Lower leg skin (tissue), 4 donors: ENCODE measurements around the gene ABHD12. TPM values are rescaled to one million over a fixed set of nuclear protein-coding genes. Genes with fewer than 3 reads are reported as not detected.

ENCODE experiments used
- DNase-seq, 2 donors: peaks; one replicate each; pipeline ENCODE4 v3.0.0-alpha.2; 2019; ENCODE audit warnings: low spot score in 2 of 2
- H3K4me3 ChIP-seq: fragments of 200-600 bp; sonication (generic); 2 replicates; pipeline ENCODE4 v1.5.1; 2017; ENCODE audit warnings: mild to moderate bottlenecking, low read depth; ENCODE audit not compliant: poor library complexity, severe bottlenecking
- CTCF ChIP-seq, 3 donors: fragments of 450-650 bp; IDR thresholded peaks; one replicate each; pipeline ENCODE4 v1.5.1; 2016; ENCODE audit warnings: antibody characterized with exemption in 3 of 3, mild to moderate bottlenecking in 3 of 3, moderate library complexity in 2 of 3
- POLR2A ChIP-seq, 2 donors: fragments of 450-650 bp; IDR thresholded peaks; one replicate each; pipeline ENCODE4 v1.6.1; 2016 to 2017; ENCODE audit warnings: antibody characterized with exemption in 2 of 2, mild to moderate bottlenecking in 1 of 2, moderate library complexity in 1 of 2
- WGBS, 2 donors: methylation state at CpG; one replicate each; pipeline ENCODE4 v1.1.5; 2018; 5-methylcytosine and 5-hydroxymethylcytosine counted together
- intact Hi-C: fragments of 100-400 bp; cut with DNase I; formaldehyde crosslinking; loops from one replicate; pipeline ENCODE4 v1.15.0; 2023; ENCODE audit warnings: low total_unique reads
- total RNA-seq, 4 donors: library from RNA; depleted of rRNA; stranded (reverse); fragments of >200 nt; gene quantifications; one replicate each; pipeline ENCODE4 v1.1.0, GENCODE V29; 2016

ABHD12 gene
- total RNA-seq, 4 donors from 2014 or later = 51.7 to 121 (median 103) TPM

GRCh38 chr20:25355011-25355595 is 35.5 kb downstream of the ABHD12 start:
- H3K4me3 ChIP-seq = no peak overlapping the region
- DNase-seq = no peak
- TF ChIP-seq CTCF (IDR thresholded peaks at IDR 0.05) = no peak
- no peak for TF ChIP-seq POLR2A (IDR thresholded peaks at IDR 0.05)
- WGBS, 2 donors = 70 to 74% methylated on average over 3 of the region's 3 CpGs
- intact Hi-C loops = no loop called here

- H3K4me3 ChIP-seq = no peak overlapping the region
- 46 to 48% methylated on average over 15 of the region's 15 CpGs for WGBS, 2 donors
- DNase-seq = no peak
- TF ChIP-seq POLR2A (IDR thresholded peaks at IDR 0.05) = no peak
- TF ChIP-seq CTCF (IDR thresholded peaks at IDR 0.05) = no peak
- intact Hi-C loops = no loop called here
These were observed 36.6 kb downstream of the ABHD12 start for GRCh38 chr20:25353747-25354705.

GRCh38 chr20:25353353-25353746 is 37.3 kb downstream of the ABHD12 start:
- intact Hi-C loops = no loop called here
- WGBS, 2 donors = 31 to 48% methylated on average over 3 of the region's 3 CpGs
- TF ChIP-seq CTCF (IDR thresholded peaks at IDR 0.05) (no peak), POLR2A (IDR thresholded peaks at IDR 0.05) (no peak)
- no peak for DNase-seq
- no peak overlapping the region for H3K4me3 ChIP-seq

GRCh38 chr20:25352746-25353145 is 37.9 kb downstream of the ABHD12 start:
- no peak overlapping the region for H3K4me3 ChIP-seq
- intact Hi-C loops = no loop called here
- TF ChIP-seq CTCF (IDR thresholded peaks at IDR 0.05) (no peak), POLR2A (IDR thresholded peaks at IDR 0.05) (no peak)
- 55 to 69% methylated on average over 3 of the region's 3 CpGs for WGBS, 2 donors
- DNase-seq = no peak

GRCh38 chr20:25351024-25351360 is 39.6 kb downstream of the ABHD12 start:
- intact Hi-C loops = no loop called here
- H3K4me3 ChIP-seq = no peak overlapping the region
- no peak for DNase-seq
- TF ChIP-seq POLR2A (IDR thresholded peaks at IDR 0.05) (no peak), CTCF (IDR thresholded peaks at IDR 0.05) (no peak)
